GM21367 (cell line): ENCODE data around the gene MAGI2.

Source experiments
- ATAC-seq: cut with Tn5 transposase; IDR thresholded peaks from one replicate; pipeline ENCODE4 v1.9.1; 2021; ENCODE audit not compliant: unreplicated experiment

Gene MAGI2

DNA sequence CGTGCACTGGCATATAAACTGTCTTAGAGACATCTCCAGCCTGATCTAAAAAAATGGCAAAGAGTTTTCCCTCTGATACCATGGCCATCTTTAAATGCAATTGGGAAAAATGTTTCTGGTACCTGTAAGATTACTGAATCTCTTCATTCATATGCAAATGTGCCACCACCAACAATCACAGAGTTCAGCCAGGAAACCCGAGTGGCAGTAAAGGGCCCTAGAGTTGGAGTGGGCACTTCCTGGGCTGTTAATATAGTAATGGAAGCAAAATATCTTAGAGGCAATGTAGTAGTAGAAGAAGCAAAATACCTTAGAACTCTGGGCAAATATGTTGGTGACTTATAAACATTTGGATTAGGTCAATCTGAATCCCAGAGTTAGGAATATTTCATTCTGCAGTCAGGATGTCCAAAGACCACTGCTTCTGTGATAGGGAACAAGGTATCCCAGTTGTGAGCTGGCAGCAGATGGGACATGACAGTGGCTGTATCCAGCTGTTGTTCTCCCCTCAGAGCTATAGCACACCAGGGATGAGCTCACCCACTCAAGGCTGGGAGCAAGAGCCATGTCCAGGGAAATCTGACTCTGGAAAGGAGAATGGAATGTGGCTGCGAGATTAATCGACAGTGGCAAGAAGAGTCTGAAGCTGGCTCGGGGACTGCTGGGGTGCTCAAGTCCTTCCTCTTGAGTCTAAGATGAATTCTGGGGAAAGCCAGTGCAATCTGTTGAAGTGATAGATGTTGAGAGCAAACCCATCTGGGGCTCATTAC lies 1322.8 kb downstream of the MAGI2 start:
- no peak for ATAC-seq

DNA sequence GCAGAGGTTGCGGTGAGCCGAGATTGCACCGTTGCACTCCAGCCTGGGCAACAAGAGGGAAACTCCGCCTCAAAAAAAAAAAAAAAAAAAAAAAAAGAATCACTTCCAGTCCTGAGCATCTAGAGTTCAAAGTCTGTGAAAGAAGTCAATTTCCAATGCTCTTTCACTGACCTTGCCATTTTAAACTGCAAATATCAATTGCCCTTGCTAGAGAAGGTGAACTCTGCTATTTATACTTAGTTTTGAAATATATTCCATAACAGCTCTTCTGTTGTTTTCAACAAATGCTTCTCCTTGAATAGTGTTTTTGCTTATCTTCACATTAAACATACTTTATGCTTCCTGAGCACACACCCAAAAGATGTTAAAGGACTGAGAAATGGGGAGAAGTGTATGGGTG lies 1323.6 kb downstream of the MAGI2 start:
- no peak for ATAC-seq

DNA sequence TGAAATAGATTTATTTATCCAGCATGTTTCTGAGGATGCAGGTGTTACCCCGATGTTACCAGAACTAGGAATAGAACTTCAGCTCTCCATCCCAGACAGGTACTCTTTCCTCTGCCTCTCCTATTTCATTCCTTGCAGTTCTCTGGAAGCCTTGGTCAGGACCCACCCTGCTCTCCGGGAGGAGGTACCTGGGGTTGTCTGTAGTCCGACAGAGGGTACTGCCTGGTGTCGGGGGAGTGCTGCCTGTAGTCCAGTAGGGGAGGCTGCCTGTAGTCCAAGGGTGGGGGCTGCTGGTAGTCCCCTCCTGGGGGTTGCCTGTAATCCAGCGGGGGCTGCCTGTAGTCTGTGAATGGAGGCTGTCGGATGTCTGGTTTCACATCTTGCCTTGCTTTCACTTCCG lies 1326.5 kb downstream of the MAGI2 start:
- no peak for ATAC-seq

DNA sequence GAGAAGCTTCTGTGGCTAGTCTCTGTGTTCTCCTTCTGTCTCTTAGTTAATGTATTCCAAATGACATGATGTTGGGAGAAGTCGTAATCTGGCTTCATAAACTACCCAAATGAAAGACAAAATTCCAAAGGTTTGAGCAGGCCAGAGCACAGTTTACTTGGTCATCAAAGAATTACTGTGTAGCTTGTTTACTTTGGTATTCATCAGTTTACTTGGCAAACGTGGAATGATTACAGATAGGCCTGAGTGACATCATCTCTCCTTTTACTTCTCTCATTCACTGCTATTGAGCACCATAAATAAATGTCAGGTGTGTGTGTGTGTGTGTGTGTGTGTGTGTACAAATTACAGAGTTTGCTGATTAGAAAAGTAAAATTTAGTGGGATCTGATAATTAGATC lies 1327.6 kb downstream of the MAGI2 start:
- ATAC-seq = no peak

DNA sequence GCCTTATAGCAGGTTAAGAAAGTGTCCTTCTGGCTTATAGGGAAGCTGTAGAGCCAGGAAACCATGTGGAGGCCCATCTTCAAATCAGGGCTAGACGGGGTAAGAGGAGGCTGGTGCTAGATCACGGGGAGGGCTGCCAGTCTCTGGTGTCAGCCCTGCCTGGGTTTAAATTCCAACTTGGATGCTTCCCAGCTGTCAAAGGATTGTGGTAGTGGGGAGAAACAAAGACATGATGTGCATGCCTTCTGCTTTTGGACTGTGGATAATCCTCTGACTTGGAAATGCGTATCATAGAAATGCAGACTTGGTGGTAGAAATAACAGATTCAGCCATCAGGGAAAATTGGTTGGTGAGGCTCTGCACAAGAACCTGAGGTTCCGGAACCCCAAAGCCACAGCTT lies 1329.3 kb downstream of the MAGI2 start:
- no peak for ATAC-seq

DNA sequence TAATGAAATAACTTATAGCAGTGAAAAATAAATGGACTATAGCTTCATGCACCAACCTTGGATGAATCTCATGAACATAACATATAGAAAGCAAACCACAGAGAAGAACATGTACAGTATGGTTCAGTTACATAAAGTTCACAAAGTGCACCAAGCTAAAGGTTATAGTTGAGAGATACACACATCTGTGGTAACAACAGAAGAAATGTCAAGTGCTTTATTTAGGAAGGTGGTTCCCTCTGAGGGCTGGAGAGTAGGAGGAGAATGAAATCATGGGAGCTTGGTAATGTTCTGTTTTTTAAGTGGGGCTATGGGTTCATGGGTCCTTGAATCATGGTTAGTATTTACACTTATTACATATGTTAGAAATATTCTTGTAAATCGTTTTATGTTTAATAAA lies 1331.6 kb downstream of the MAGI2 start:
- no peak for ATAC-seq

DNA sequence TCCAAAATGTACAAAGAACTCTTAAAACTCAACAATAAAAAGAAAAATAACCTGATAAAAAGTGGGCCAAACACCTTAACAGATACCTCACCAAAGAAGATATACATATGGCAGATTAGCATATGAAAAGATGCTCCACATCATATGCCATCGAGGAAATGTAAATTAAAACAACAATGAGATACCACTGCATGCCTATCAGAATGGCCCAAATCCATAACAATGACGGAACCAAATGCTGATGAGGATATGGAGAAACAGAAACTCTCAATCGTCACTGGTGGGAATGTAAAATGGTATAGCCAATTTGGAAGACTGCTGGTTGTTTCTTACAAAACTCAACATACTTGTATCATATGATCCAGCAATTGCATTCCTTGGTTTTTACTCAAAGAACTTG lies 1335.0 kb downstream of the MAGI2 start:
- no peak for ATAC-seq

DNA sequence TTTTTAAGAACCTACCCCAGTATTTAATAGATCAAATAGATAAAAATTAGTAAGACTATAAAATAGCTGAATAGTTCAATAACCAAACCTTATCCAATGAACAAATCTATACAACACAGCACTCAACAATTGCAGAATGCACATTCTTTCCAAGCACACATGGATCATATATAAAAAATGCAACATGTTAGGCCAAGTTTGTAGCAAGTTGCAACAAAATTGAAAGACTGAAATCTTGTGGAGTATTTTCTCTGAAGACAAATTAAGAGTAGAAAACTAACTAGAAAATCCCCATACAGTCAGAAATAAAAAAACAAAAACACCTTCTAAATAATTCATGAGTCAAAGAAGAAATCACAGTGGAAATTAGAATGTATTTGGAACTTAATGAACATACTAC lies 1337.6 kb downstream of the MAGI2 start:
- ATAC-seq = no peak

DNA sequence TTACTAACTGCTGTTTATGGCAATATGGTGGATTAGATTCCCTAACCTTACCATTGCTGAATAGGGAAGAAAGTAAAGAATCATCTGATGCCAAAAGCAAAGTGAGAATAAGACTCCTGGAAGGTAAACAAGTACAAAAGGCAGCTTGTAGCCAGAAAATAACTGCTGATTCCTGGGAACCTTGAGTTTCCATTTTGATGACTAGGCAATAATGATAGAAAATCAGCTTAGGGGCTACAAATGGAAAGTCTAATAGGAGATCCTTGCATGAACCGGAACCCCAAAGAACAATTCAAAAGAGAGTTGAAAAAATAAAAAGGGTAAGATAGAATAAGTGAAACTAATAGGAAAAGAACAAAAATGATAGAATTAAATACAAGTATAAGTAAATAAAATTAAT lies 1338.5 kb downstream of the MAGI2 start:
- ATAC-seq = no peak

DNA sequence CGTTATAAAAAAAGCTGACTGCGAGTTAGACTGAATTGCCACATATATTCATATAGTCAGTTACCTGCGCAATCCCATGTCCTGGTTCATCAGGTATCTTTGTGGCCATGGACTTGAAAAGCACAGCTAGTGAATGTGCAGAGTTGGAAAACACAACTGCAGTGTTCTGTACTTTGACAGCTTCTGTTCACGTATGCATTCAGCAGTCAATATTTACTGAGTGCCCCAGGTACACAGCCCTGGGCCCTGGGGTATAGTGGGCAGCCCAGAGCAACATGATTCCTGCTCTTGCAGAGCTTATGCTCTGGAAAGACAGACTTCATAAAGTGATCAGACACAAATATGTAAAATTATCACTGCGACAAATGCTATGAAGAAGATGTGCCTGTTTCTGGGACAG lies 1341.0 kb downstream of the MAGI2 start:
- ATAC-seq = no peak

DNA sequence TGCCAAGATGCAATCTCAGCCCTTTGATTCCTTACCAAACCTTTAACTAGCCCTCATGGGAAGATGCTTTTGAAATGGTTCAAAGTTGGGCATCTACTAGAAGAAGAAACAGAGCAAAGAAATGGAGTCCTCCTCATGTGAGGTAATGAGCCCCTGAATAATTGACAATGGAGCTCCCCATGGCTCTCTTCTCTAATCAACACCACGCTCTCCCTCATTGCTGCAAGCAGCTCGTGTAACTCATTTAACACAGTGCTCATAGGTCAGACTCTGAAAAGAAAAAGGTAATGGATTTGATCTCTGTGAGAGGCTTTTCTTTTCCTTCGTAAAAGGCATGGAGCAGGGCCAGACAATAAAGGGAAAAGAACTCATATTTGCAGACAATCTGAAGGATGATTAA lies 1342.1 kb downstream of the MAGI2 start:
- no peak for ATAC-seq

DNA sequence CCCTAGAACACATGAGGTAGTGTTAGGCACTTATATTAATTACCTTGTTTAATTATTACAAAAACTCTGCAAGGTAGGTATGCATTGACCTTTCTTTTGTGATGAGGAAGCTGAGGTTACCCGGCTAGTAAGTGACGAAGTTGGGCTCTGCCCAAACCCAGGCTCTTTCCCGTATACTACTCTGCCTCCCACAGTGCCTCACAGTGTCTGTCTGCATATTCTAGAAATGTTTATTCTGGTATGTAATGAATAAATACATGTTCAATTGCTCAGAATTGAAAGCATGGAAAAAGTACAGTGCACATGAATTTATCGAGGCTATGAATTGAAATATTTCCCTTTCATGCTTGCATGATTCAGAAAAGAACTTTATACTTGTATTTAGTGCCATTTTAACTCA lies 1350.0 kb downstream of the MAGI2 start:
- no peak for ATAC-seq

DNA sequence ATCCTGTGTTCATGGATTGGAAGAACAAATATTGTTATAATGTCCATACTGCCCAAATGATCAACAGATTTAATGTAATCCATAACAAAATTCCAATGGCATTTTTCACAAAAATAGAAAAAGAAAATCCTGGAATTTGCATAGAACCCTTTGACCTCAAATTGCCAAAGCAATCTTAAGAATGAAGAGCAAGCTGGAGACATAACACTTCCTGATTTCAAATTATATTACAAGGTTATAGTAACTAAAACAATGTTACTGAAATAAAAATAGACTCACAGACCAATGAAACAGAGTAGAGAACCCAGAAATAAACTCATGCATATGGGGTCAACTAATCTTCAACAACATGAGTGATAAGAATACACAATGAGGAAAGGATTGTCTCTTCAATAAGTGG lies 1352.4 kb downstream of the MAGI2 start:
- no peak for ATAC-seq

DNA sequence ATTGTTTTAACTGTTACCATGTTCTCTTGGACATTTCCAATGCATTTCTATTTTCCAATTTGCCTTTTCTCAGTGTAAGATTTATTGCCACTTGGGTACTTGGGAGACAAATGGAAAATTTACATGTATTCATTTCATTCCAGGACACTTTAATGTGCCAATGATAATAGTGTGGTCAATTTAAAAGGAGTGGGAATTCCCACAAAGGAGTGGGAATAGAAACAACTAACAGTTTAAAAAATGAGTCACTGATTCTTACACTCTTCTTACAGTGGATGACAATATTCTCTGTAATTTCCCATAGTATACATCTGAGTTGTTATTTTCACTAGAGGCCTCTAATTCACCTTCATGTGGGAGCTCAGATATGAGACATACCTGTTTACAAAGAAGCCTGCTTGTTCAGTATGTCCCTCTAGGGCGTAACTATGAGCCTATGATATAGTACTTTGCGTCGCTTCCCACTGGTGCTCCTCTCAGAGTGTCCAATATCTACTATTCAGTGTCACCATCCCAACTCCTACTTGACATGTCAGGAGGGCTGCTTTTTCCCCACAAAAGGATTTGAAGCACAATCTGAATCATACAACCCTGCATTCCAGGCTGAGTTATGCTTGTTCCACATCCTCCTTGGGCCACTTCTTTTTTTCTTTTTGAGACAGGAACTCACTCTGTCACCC lies 1353.6 kb downstream of the MAGI2 start:
- ATAC-seq = no peak

DNA sequence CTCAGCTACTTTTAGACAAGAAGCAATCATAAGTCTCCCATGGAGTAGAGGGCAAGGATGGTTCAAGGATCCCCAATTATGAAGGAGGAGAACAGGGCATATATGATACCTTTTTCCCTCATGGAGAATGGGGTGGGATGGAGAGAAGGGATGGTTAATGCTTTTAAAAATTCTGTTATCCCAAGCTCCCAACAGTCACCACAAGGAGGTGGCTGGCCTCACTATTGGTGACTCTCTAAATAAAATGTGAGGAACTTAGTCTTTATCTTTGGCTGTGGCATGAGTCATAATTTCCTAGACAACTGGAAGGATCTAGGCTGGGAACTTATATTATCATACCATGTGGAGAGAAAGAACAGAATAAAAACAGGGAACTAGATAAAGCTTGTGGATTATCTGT lies 1357.9 kb downstream of the MAGI2 start:
- ATAC-seq = no peak

DNA sequence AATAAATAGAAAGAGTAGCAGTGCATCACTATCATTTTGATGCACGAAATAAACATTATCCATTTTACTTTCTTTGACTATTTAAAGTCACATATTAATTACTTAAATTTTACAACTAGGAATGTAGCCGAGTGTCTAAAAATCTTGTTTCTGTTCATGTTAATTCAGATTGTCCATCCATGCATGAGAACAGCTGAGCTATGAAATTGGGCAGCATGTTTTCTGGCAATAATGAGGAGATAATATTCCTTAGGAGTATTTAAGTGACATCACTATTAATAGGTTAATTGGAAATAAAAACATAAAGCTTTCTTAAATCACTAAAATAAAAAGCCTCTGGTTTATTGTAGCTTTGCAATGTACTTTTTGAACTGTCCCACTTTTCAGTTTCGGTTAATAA lies 1361.1 kb downstream of the MAGI2 start:
- no peak for ATAC-seq

DNA sequence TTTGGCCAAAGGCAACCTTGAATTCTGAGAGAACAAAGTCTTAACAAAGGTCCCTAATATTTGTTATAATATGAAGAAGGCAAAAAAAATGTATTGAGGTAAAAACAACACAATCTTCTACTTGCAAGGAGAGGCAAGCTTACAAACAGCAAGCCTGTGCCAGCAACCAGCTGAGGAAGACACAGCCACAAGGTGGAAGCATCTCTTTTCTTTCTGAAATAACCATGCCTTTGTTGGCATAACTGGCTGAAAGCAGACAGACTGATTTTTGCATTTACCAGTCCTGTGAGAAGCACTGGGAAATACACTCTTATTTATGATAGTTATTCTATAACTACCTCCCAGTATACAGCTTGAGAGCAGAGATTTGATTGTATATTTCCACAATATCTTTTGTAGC lies 1362.9 kb downstream of the MAGI2 start:
- ATAC-seq = no peak

DNA sequence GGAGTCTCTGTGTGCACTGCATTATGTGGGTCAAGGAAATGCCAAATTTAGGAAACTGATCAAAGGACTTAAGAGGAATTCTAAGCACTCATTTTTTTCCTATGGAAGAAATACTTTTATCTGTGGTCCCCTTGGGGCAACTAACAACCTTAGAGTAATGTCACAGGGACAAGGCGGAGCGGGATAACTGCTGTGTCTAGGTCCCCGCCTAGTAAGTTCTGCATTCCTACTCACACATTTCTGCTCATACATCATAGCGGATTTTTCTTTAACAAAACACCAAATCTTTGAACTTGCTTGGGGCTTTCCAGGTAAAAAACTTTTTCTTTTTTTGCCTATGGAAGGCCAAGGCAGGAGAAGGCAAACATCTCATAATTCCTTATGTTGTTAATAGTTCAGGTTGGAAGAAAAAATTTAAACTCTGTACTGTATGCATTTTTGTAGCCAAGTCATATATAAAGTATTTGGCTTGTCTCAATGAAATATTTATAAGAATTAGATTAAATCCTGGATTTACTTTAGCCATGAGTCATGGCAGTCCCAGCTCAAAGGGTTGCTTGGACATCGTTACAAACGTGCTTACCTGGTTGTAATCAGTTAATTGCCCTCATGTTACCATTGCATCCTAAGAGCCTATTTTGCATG lies 1369.9 kb downstream of the MAGI2 start:
- no peak for ATAC-seq

DNA sequence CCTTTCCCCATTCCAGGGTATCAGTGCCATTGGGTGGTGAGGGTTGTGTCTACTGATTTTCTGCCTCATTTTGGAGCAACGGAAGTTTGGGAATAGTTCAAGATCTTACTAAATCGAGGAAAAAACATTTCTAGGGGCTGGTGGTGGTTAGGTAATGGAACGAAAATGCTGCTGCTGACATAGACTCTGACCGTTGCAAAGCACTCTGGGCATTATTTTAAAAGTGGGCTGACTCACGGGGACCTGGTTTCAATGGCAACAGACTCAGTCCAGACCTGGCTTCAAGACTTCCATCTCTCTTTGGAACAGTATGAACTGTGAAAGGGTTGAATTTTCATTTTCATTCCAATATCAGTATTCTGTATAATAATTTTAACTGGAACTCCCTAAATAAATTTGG lies 1370.9 kb downstream of the MAGI2 start:
- ATAC-seq = no peak

DNA sequence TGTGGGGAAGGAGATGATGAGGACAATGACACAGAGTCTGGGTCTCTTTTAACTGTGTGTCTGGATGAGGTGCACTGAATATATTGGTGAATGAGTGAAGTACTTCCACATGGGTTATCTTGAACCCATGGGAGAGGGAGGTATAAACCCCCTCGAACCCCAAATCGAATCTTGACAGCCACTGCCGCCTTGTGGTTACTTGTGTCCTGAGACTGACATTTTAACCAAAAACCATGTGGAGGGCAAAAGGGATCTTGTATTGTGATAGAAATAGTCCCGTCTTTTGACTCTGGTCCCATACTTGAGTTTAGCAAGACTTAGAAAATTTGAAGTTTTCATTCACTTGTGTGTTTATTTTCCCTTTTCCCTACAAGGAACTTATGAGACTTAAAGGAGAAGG lies 1371.6 kb downstream of the MAGI2 start:
- ATAC-seq = no peak

DNA sequence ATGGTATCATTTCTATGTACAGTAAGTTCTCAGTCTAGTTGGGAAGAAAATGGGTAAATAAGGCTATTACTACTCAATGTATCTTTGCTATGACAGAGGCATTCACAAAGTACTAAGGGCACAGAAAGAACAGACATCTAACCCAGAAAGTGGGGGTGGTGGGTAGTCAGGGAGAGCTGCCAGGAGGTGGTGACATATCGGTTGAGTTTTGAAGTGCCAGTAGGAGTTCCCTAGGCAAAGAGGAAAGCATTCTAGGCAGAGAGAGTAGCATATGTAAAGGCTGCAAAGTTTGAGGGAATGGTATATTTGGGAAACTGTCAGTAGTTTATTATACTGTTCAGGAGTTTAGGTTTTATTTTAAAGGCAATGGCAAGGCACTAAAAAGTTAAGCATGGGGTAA lies 1372.1 kb downstream of the MAGI2 start:
- ATAC-seq = no peak

DNA sequence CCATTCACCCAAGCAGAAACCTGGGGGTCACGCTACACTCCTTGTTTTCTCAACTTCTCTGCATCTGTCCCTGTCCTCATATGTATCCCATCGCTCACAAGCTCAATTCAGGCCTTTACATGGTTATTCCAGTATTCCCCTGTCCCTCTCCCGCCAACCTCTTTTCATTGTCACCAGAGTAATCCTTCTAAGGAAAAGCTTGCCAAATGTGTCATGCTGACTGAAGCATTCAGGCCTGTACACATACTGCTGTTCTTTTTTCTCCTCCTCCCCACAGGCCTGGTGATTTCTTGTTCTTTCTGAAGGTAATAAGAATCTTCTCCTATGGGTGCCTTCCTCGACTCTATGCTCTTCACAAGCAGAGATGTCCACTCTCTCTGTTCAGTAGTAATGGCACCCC lies 1372.7 kb downstream of the MAGI2 start:
- no peak for ATAC-seq
